H1 (cell line): ENCODE data around the gene ZNF521. TPM values are rescaled to one million over a fixed set of nuclear protein-coding genes. Genes with fewer than 3 reads are reported as not detected.

ENCODE experiments used
- CTCF ChIA-PET: fragments of 300-600 bp; sonication (Branson Sonifier 250); formaldehyde crosslinking; loops from one replicate; lab custom pipeline; 2021; ENCODE audit not compliant: partially characterized antibody; lab: Charles Lee
- POLR2A ChIA-PET: fragments of 300-600 bp; sonication (Branson Sonifier 250); formaldehyde crosslinking; loops from one replicate; lab custom pipeline; 2021; ENCODE audit warnings: inconsistent platforms; ENCODE audit not compliant: partially characterized antibody; lab: Charles Lee
- DNase-seq, 2 experiments: peaks; one replicate each; pipeline versions ENCODE4 v3.0.0 to v3.0.0-alpha.2; 2010 to 2022; ENCODE audit warnings: low spot score in 2 of 2, low read depth in 1 of 2, mixed read lengths in 1 of 2
- FAIRE-seq: peaks from 2 replicates; lab custom pipeline; 2011; peaks lifted over from hg19 to GRCh38; lab: Jason Lieb, UNC
- H2AFZ ChIP-seq: 2 replicates; pipeline ENCODE4 v1.8.1; 2012; ENCODE audit warnings: low read length, inconsistent platforms
- H2AK5ac ChIP-seq: 2 replicates; pipeline ENCODE4 v1.6.1; 2013; ENCODE audit warnings: low read depth, low read length
- H2BK120ac ChIP-seq: replicated peaks from 2 replicates; pipeline ENCODE3; 2013; ENCODE audit warnings: low read depth, low read length, inconsistent platforms
- H2BK12ac ChIP-seq: 2 replicates; pipeline ENCODE4 v1.6.1; 2013; ENCODE audit warnings: low read depth, low read length
- H2BK15ac ChIP-seq: 2 replicates; pipeline ENCODE4 v1.6.1; 2013; ENCODE audit warnings: low read length
- H2BK20ac ChIP-seq: 2 replicates; pipeline ENCODE4 v1.6.1; 2013; ENCODE audit warnings: low read length
- H2BK5ac ChIP-seq: 2 replicates; pipeline ENCODE4 v1.6.1; 2013; ENCODE audit warnings: low read depth, low read length
- H3K14ac ChIP-seq: 2 replicates; pipeline ENCODE4 v1.6.1; 2013; ENCODE audit warnings: inconsistent platforms; ENCODE audit not compliant: insufficient read length
- H3K18ac ChIP-seq: 2 replicates; pipeline ENCODE4 v1.6.1; 2013; ENCODE audit warnings: low read length; ENCODE audit errors: extremely low read depth
- H3K23ac ChIP-seq: 2 replicates; pipeline ENCODE4 v1.6.1; 2013; ENCODE audit warnings: inconsistent platforms; ENCODE audit not compliant: insufficient read length
- H3K23me2 ChIP-seq: 2 replicates; pipeline ENCODE4 v1.6.1; 2013; ENCODE audit warnings: low read depth, low read length
- H3K27ac ChIP-seq: 2 replicates; pipeline ENCODE4 v1.6.1; 2011; ENCODE audit warnings: low read depth, low read length, inconsistent platforms
- H3K27me3 ChIP-seq, 4 experiments: replicated peaks in 1 of 4; 1 replicate in 1 of 4; 2 replicates in 3 of 4; pipeline versions ENCODE4 v1.6.1 to v1.8.1; 2011 to 2013; ENCODE audit warnings: low read length in 3 of 4, mild to moderate bottlenecking in 3 of 4, inconsistent platforms in 2 of 4, mixed read lengths in 2 of 4, moderate library complexity in 1 of 4; ENCODE audit not compliant: control insufficient read depth in 3 of 4, insufficient read depth in 3 of 4; ENCODE audit errors: extremely low read depth in 1 of 4
- H3K36me3 ChIP-seq, 4 experiments: 2 replicates each; pipeline versions ENCODE4 v1.6.1 to v1.8.1; 2011 to 2013; ENCODE audit warnings: mild to moderate bottlenecking in 4 of 4, low read length in 3 of 4, moderate library complexity in 2 of 4, control low read depth in 1 of 4, inconsistent platforms in 1 of 4; ENCODE audit not compliant: insufficient read depth in 4 of 4, control insufficient read depth in 2 of 4
- H3K4ac ChIP-seq: replicated peaks from 2 replicates; pipeline ENCODE3; 2013; ENCODE audit warnings: low read length, low read depth, mixed read lengths, inconsistent platforms; ENCODE audit not compliant: insufficient read length
- H3K4me1 ChIP-seq, 4 experiments: replicated peaks in 1 of 4; 1 replicate in 1 of 4; 2 replicates in 3 of 4; pipeline versions ENCODE4 v1.6.1 to v1.8.1; 2011 to 2013; ENCODE audit warnings: low read length in 3 of 4, inconsistent platforms in 2 of 4, mixed read lengths in 1 of 4; ENCODE audit not compliant: insufficient read depth in 4 of 4, control insufficient read depth in 3 of 4
- H3K4me2 ChIP-seq, 2 experiments: 2 replicates each; pipeline versions ENCODE4 v1.6.1 to v1.8.1; 2011 to 2013; ENCODE audit warnings: low read depth in 2 of 2, low read length in 2 of 2, control low read depth in 1 of 2, inconsistent platforms in 1 of 2, mild to moderate bottlenecking in 1 of 2; ENCODE audit not compliant: insufficient read depth in 1 of 2
- H3K4me3 ChIP-seq, 4 experiments: fragments of 200-600, 300-600 bp in 1 of 4; sonication (generic), shearing (Covaris generic), sonication (Bioruptor Twin) in 1 of 4; 2 replicates each; pipeline versions ENCODE4 v1.5.1 to v1.8.1; 2011 to 2016; ENCODE audit warnings: low read length in 4 of 4, low read depth in 3 of 4, control low read depth in 2 of 4, inconsistent platforms in 2 of 4, mild to moderate bottlenecking in 2 of 4, mixed read lengths in 1 of 4, moderate library complexity in 1 of 4; ENCODE audit not compliant: insufficient read depth in 2 of 4; ENCODE audit errors: extremely low read depth in 1 of 4
- H3K56ac ChIP-seq: replicated peaks from 2 replicates; pipeline ENCODE3; 2013; ENCODE audit warnings: low read depth, mild to moderate bottlenecking, mixed read lengths, low read length, inconsistent platforms; ENCODE audit not compliant: insufficient read length
- H3K79me1 ChIP-seq: 2 replicates; pipeline ENCODE4 v1.6.1; 2013; ENCODE audit warnings: low read depth, low read length, control low read depth
- H3K79me2 ChIP-seq, 2 experiments: 2 replicates each; pipeline versions ENCODE4 v1.6.1 to v1.8.1; 2012 to 2013; ENCODE audit warnings: low read length in 2 of 2, mild to moderate bottlenecking in 2 of 2, inconsistent platforms in 1 of 2; ENCODE audit not compliant: insufficient read depth in 2 of 2, control insufficient read depth in 1 of 2
- H3K9ac ChIP-seq, 4 experiments: replicated peaks in 1 of 4; 1 replicate in 1 of 4; 2 replicates in 3 of 4; pipeline versions ENCODE4 v1.6.1 to v1.8.1; 2011 to 2013; ENCODE audit warnings: low read depth in 3 of 4, low read length in 3 of 4, control low read depth in 2 of 4, mild to moderate bottlenecking in 2 of 4, moderate library complexity in 2 of 4, inconsistent platforms in 1 of 4; ENCODE audit errors: extremely low read depth in 1 of 4
- H3K9me3 ChIP-seq, 2 experiments: 2 replicates each; pipeline versions ENCODE4 v1.6.1 to v1.8.1; 2012 to 2013; ENCODE audit warnings: mild to moderate bottlenecking in 2 of 2, moderate library complexity in 2 of 2, control low read depth in 1 of 2, inconsistent platforms in 1 of 2, low read depth in 1 of 2, low read length in 1 of 2, mixed read lengths in 1 of 2; ENCODE audit not compliant: insufficient read depth in 2 of 2
- H4K20me1 ChIP-seq, 2 experiments: replicated peaks in 1 of 2; 2 replicates each; pipeline versions ENCODE3 to v1.8.1; 2011 to 2013; ENCODE audit warnings: inconsistent platforms in 2 of 2, low read length in 2 of 2, mild to moderate bottlenecking in 1 of 2; ENCODE audit not compliant: insufficient read depth in 2 of 2, control insufficient read depth in 1 of 2
- H4K5ac ChIP-seq: 2 replicates; pipeline ENCODE4 v1.6.1; 2013; ENCODE audit warnings: low read length, low read depth, mixed read lengths, inconsistent platforms; ENCODE audit not compliant: insufficient read length
- H4K8ac ChIP-seq: 2 replicates; pipeline ENCODE4 v1.8.0; 2013; ENCODE audit warnings: mild to moderate bottlenecking, moderate library complexity, low read length, inconsistent platforms; ENCODE audit not compliant: insufficient read depth; ENCODE audit errors: extremely low read depth
- H4K91ac ChIP-seq: replicated peaks from 2 replicates; pipeline ENCODE3; 2013; ENCODE audit warnings: low read length, mixed read lengths, inconsistent platforms; ENCODE audit not compliant: insufficient read length
- ATF2 ChIP-seq: IDR thresholded peaks from 2 replicates; pipeline ENCODE4 v1.6.1; 2012; ENCODE audit warnings: low read length, inconsistent platforms
- ATF3 ChIP-seq: IDR thresholded peaks from 2 replicates; pipeline ENCODE4 v1.6.1; 2011; ENCODE audit warnings: low read depth, mild to moderate bottlenecking, low read length; ENCODE audit not compliant: insufficient read depth
- CTCF ChIP-seq, 3 experiments: IDR thresholded peaks; 1 replicate in 2 of 3; 2 replicates in 1 of 3; pipeline versions ENCODE4 v1.5.1 to v1.6.1; 2011; ENCODE audit warnings: low read length in 3 of 3, mild to moderate bottlenecking in 3 of 3, inconsistent platforms in 2 of 3, low read depth in 1 of 3, moderate library complexity in 1 of 3; ENCODE audit not compliant: insufficient read depth in 1 of 3; ENCODE audit errors: control extremely low read depth in 1 of 3
- JUN ChIP-seq: IDR thresholded peaks from 2 replicates; pipeline ENCODE4 v1.6.1; 2011; ENCODE audit warnings: low read depth, mild to moderate bottlenecking, improper control_type of control experiment, low read length
- RXRA ChIP-seq: IDR thresholded peaks from 2 replicates; pipeline ENCODE4 v1.6.1; 2011; ENCODE audit warnings: low read depth, mild to moderate bottlenecking, low read length, moderate library complexity; ENCODE audit not compliant: insufficient read depth
- SP1 ChIP-seq: IDR thresholded peaks from 2 replicates; pipeline ENCODE4 v1.6.1; 2011; ENCODE audit warnings: low read depth, low read length
- TCF12 ChIP-seq: IDR thresholded peaks from 2 replicates; pipeline ENCODE4 v1.6.1; 2011; ENCODE audit warnings: low read depth, mild to moderate bottlenecking, low read length
- ZNF274 ChIP-seq: IDR thresholded peaks from 2 replicates; pipeline ENCODE4 v1.7.0; 2012; ENCODE audit warnings: low read length, borderline replicate concordance; ENCODE audit errors: extremely low read depth
- WGBS, 2 experiments: shearing (Covaris generic) in 1 of 2; methylation state at CpG; one replicate each; pipeline versions ENCODE4 v1.1.6 to v1.1.7; 2013 to 2015; ENCODE audit warnings: low lambda C conversion rate in 2 of 2, mixed read lengths in 2 of 2, inconsistent platforms in 1 of 2, low coverage in 1 of 2, missing lambda C conversion rate in 1 of 2; ENCODE audit not compliant: insufficient replicate concordance in 2 of 2, insufficient coverage in 1 of 2, insufficient read length in 1 of 2; ENCODE audit errors: extremely low coverage in 1 of 2, missing lambda C conversion rate in 1 of 2; 5-methylcytosine and 5-hydroxymethylcytosine counted together
- polyA plus RNA-seq, 7 experiments: library from polyadenylated mRNA; depleted of rRNA in 3 of 7; stranded (reverse) in 5 of 7; unstranded in 2 of 7; fragments of >200 nt in 5 of 7; fragments of 200-250 nt in 2 of 7; gene quantifications; 1 replicate in 5 of 7; 2 replicates in 1 of 7; 4 replicates in 1 of 7; pipeline versions ENCODE4 v1.2.1 to v1.2.3, GENCODE V29; 2011 to 2013; ENCODE audit warnings: missing spikeins in 2 of 7, mixed read lengths in 2 of 7
- total RNA-seq: library from RNA; stranded (reverse); fragmentation: NEBNext Ultra II Directional; extraction: Animal tissue kit (Norgen Biotek cat#: 25700); gene quantifications from 2 replicates; pipeline ENCODE4 v1.2.1, GENCODE V29; 2021

The ZNF521 gene
- total and polyA plus RNA-seq, 2 of the 8 experiments (the other 6 are each of a cell fraction or from before 2014, with no cell fraction given) = 9.5 to 15.8 TPM

GRCh38 chr18:25103468-25104155 lies 248.4 kb downstream of the ZNF521 start:
- FAIRE-seq = no peak
- WGBS, 2 experiments = 93% methylated on average over 4 of the region's 4 CpGs; no CpG with 5 or more reads in 1 of the 2 experiments
- Histone ChIP-seq H3K79me2 (no peaks in the 10 kb centered on the region), H3K23me2 (no peaks in the 10 kb centered on the region), H4K91ac (no peak overlapping the region), H3K14ac (no peak overlapping the region), H2BK20ac (no peak overlapping the region), H2BK12ac (no peak overlapping the region), H2AFZ (no peak overlapping the region), H4K8ac (no peak overlapping the region), H3K27ac (no peak overlapping the region), H3K23ac (no peak overlapping the region), H3K27me3 (no peaks in the 10 kb centered on the region), H2BK5ac (no peak overlapping the region), H3K9ac (no peak overlapping the region), H3K79me1 (no peaks in the 10 kb centered on the region), H3K4ac (no peak overlapping the region), H3K36me3 (no peaks in the 10 kb centered on the region), H3K56ac (no peak overlapping the region), H2AK5ac (no peak overlapping the region), H2BK15ac (no peak overlapping the region), H3K9me3 (no peaks in the 10 kb centered on the region), H3K18ac (no peak overlapping the region), H3K4me1 (no peaks in the 10 kb centered on the region), H3K4me2 (no peak overlapping the region), H4K20me1 (no peaks in the 10 kb centered on the region), H2BK120ac (no peak overlapping the region), H4K5ac (no peak overlapping the region), H3K4me3 (no peak overlapping the region)
- POLR2A ChIA-PET = no interaction called here
- CTCF ChIA-PET = interaction anchor here (0.6 kb wide), 1 partner anchor 771 kb away, joined by 3 read pairs; no protein-coding TSS in a partner anchor
- DNase-seq = no peak
- TF ChIP-seq ATF2 (no peak), SP1 (no peak), RXRA (no peak), ZNF274 (no peak), ATF3 (no peak), JUN (no peak), CTCF (IDR thresholded peaks at IDR 0.05; ENCODE audit: control extremely low read depth in 1 of 3, insufficient read depth in 1 of 3, low read depth in 1 of 3, low read length in 3 of 3) (no peak), TCF12 (no peak)
